Left cardiac atrium (tissue), 4 donors: Measurements from ENCODE around the gene FGF11. TPM values are rescaled to one million over a fixed set of nuclear protein-coding genes. Genes with fewer than 3 reads are reported as not detected.

Experiments used
- ATAC-seq, 2 donors: fragments of 200-7000 bp; cut with Tn5 transposase; one replicate each; pipeline ENCODE4 v1.9.1; 2020; ENCODE audit warnings: mild to moderate bottlenecking in 2 of 2, moderate library complexity in 2 of 2
- DNase-seq: peaks from one replicate; pipeline ENCODE4 v3.0.0-alpha.2; 2020
- intact Hi-C, 2 donors: fragments of 100-400 bp; cut with DNase I; formaldehyde crosslinking; loops; one replicate each; pipeline versions ENCODE4 v1.14.1 to v1.15.1; 2022 to 2023
- total RNA-seq, 2 donors: library from RNA; stranded (reverse); fragmentation: NEBNext Ultra II Directional; extraction: Animal tissue kit (Norgen Biotek cat#: 25700); gene quantifications; one replicate each; pipeline ENCODE4 v1.2.1, GENCODE V29; 2021
- donor health status: DM: no; HTN: yes; CAD: no.
- donor health status: DM: no; HTN: yes; CAD: no; lungs with severe emphysema.
- donor health status: DM: yes; HTN: yes; CAD: no.
- donor health status: Dilated cardiomyopathy.

The FGF11 gene
- total RNA-seq, 2 donors from 2014 or later: 20.5 to 24.6 TPM

- DNase-seq (no peak), ATAC-seq (no peak)
- intact Hi-C loops: loop anchor here in 1 of 2 donors (2.0 kb wide), 1 partner anchor 44 kb away; the partner anchor contains the start of gene POLR2A
Measured at GRCh38 chr17:7441266-7441665, 2.0 kb downstream of the FGF11 start.

GRCh38 chr17:7442142-7442541 lies 2.8 kb downstream of the FGF11 start:
- ATAC-seq (no peak), DNase-seq (no peak)
- intact Hi-C loops: no loop called here

GRCh38 chr17:7443499-7444485 lies 4.5 kb downstream of the FGF11 start:
- DNase-seq: no peak
- intact Hi-C loops: no loop called here
- no peak for ATAC-seq

- DNase-seq: peak; percentile 89
- peak; percentile 88 to 90 for ATAC-seq
- intact Hi-C loops: no loop called here
Measured at GRCh38 chr17:7444682-7445618, 5.6 kb downstream of the FGF11 start, which contains the start of gene CHRNB1. CHRNB1 (plus strand) TSS chr17:7445061; CDS start chr17:7445128, 67 bp downstream.

- intact Hi-C loops: no loop called here
- peak; percentile 42 to 56 for ATAC-seq
- no peak for DNase-seq
Measured at GRCh38 chr17:7445619-7445968, 6.3 kb downstream of the FGF11 start.

GRCh38 chr17:7448461-7448860 lies 9.1 kb downstream of the FGF11 start:
- no peak for ATAC-seq
- DNase-seq: no peak
- intact Hi-C loops: no loop called here

- ATAC-seq: no peak
- no peak for DNase-seq
- intact Hi-C loops: no loop called here
Measured at GRCh38 chr17:7459961-7460545, 20.7 kb downstream of the FGF11 start.

- intact Hi-C loops: no loop called here
- DNase-seq (no peak), ATAC-seq (no peak)
Measured at GRCh38 chr17:7460850-7461660, 21.7 kb downstream of the FGF11 start.

- DNase-seq (no peak), ATAC-seq (no peak)
- intact Hi-C loops: no loop called here
Measured at GRCh38 chr17:7462474-7463371, 23.4 kb downstream of the FGF11 start.

- DNase-seq (no peak), ATAC-seq (no peak)
- intact Hi-C loops: no loop called here
Measured at GRCh38 chr17:7463372-7463846, 24.1 kb downstream of the FGF11 start.

- ATAC-seq (no peak), DNase-seq (no peak)
- intact Hi-C loops: no loop called here
Measured at GRCh38 chr17:7464081-7464480, 24.8 kb downstream of the FGF11 start.

GRCh38 chr17:7465597-7466275 lies 26.4 kb downstream of the FGF11 start:
- intact Hi-C loops: no loop called here
- ATAC-seq (no peak), DNase-seq (no peak)

- intact Hi-C loops: no loop called here
- no peak for DNase-seq
- no peak for ATAC-seq
Measured at GRCh38 chr17:7466318-7466638, 27.0 kb downstream of the FGF11 start.

- intact Hi-C loops: no loop called here
- peak; percentile 81 for DNase-seq
- peak; percentile 36 to 54 for ATAC-seq
Measured at GRCh38 chr17:7466639-7467341, 27.5 kb downstream of the FGF11 start.

- intact Hi-C loops: no loop called here
- ATAC-seq: no peak
- DNase-seq: no peak
Measured at GRCh38 chr17:7467498-7467897, 28.2 kb downstream of the FGF11 start.

GRCh38 chr17:7468290-7468689 lies 29.0 kb downstream of the FGF11 start:
- intact Hi-C loops: no loop called here
- no peak for ATAC-seq
- no peak for DNase-seq
